Panc1 (cell line): ENCODE results near the gene POLE4. TPM values are rescaled to one million over a fixed set of nuclear protein-coding genes. Genes with fewer than 3 reads are reported as not detected.

Source experiments
- ATAC-seq: fragments of 200-7000 bp; cut with Tn5 transposase; 2 replicates; pipeline ENCODE4 v1.9.1; 2020; ENCODE audit warnings: mild to moderate bottlenecking, moderate library complexity
- BruUV-seq: library from RNA; stranded (reverse); fragments of 400-500 nt; replicated peaks from 2 replicates; lab custom pipeline; 2021; lab: Mats Ljungman, UMichigan
- CTCF ChIA-PET: fragments of 300-600 bp; sonication (Branson Sonifier 250); formaldehyde crosslinking; loops from one replicate; lab custom pipeline; 2022; ENCODE audit warnings: antibody characterized with exemption; lab: Charles Lee
- POLR2A ChIA-PET: fragments of 300-600 bp; sonication (Branson Sonifier 250); formaldehyde crosslinking; loops from one replicate; lab custom pipeline; 2022; ENCODE audit warnings: antibody characterized with exemption; lab: Charles Lee
- DNase-seq: peaks from one replicate; pipeline ENCODE4 v3.0.0-alpha.2; 2010; ENCODE audit warnings: low read depth, low spot score
- H3K27ac ChIP-seq: 2 replicates; pipeline ENCODE4 v1.5.1; 2011; ENCODE audit warnings: mild to moderate bottlenecking, low read length, inconsistent platforms
- H3K27me3 ChIP-seq: fragments of 200-500 bp; sonication (Bioruptor generic); 2 replicates; pipeline ENCODE4 v1.6.0; 2014; ENCODE audit warnings: low read length, inconsistent platforms; ENCODE audit not compliant: control insufficient read depth, insufficient read depth
- H3K36me3 ChIP-seq: fragments of 200-500 bp; sonication (Bioruptor generic); 2 replicates; pipeline ENCODE4 v1.5.1; 2014; ENCODE audit warnings: inconsistent platforms, mild to moderate bottlenecking, low read length, moderate library complexity; ENCODE audit not compliant: control insufficient read depth, insufficient read depth
- H3K4me1 ChIP-seq: 2 replicates; pipeline ENCODE4 v1.5.1; 2011; ENCODE audit warnings: inconsistent platforms, mild to moderate bottlenecking, low read length, moderate library complexity; ENCODE audit not compliant: control insufficient read depth, insufficient read depth
- H3K4me3 ChIP-seq, 2 experiments: 2 replicates each; pipeline ENCODE4 v1.5.1; 2011 to 2012; ENCODE audit warnings: low read depth in 2 of 2, low read length in 2 of 2, mild to moderate bottlenecking in 2 of 2, inconsistent platforms in 1 of 2, moderate library complexity in 1 of 2
- H3K9me3 ChIP-seq: fragments of 200-500 bp; sonication (Bioruptor generic); 2 replicates; pipeline ENCODE4 v1.5.1; 2014; ENCODE audit warnings: low read depth, mild to moderate bottlenecking, inconsistent platforms, low read length, moderate library complexity; ENCODE audit not compliant: control insufficient read depth, insufficient read depth
- POLR2AphosphoS5 ChIP-seq: IDR thresholded peaks from 2 replicates; pipeline ENCODE4 v1.6.1; 2012; ENCODE audit warnings: mild to moderate bottlenecking, low read depth, low read length, moderate library complexity
- SIN3A ChIP-seq: IDR thresholded peaks from 2 replicates; pipeline ENCODE4 v1.6.1; 2012; ENCODE audit warnings: low read depth, mild to moderate bottlenecking, low read length, moderate library complexity, borderline replicate concordance; ENCODE audit not compliant: insufficient read depth
- TCF7L2 ChIP-seq: IDR thresholded peaks from 2 replicates; pipeline ENCODE4 v1.6.1; 2011; ENCODE audit warnings: mild to moderate bottlenecking, low read depth, low read length, inconsistent platforms
- in situ Hi-C: cut with HindIII; loops from 2 replicates; pipeline ENCODE4 v1.10.0; 2016; ENCODE audit warnings: low sequenced_read_pairs, low pct_unique_long_range_greater_than_20kb
- intact Hi-C: fragments of 100-400 bp; cut with micrococcal nuclease; formaldehyde crosslinking; loops from one replicate; pipeline ENCODE4 v1.10.0; 2022; ENCODE audit not compliant: unreplicated experiment
- total RNA-seq: library from RNA; stranded (reverse); gene quantifications from one replicate; pipeline ENCODE4 v1.2.1, GENCODE V29; 2021; ENCODE audit not compliant: unreplicated experiment
- TF ChIP-seq, protein P1 (sequence below), 2 experiments: IDR thresholded peaks; 2 replicates each; pipeline ENCODE4 v1.6.1; 2011 to 2012; ENCODE audit warnings: low read depth in 2 of 2, control low read depth in 1 of 2, low read length in 1 of 2, mild to moderate bottlenecking in 1 of 2, moderate library complexity in 1 of 2; ENCODE audit not compliant: insufficient read depth in 1 of 2
- TF ChIP-seq, protein P2 (sequence below): fragments of 450-650 bp; IDR thresholded peaks from 2 replicates; pipeline ENCODE4 v1.5.1; 2017; ENCODE audit warnings: mild to moderate bottlenecking

Gene POLE4
- total RNA-seq, 1 experiment from 2014 or later: 103 TPM

DNA sequence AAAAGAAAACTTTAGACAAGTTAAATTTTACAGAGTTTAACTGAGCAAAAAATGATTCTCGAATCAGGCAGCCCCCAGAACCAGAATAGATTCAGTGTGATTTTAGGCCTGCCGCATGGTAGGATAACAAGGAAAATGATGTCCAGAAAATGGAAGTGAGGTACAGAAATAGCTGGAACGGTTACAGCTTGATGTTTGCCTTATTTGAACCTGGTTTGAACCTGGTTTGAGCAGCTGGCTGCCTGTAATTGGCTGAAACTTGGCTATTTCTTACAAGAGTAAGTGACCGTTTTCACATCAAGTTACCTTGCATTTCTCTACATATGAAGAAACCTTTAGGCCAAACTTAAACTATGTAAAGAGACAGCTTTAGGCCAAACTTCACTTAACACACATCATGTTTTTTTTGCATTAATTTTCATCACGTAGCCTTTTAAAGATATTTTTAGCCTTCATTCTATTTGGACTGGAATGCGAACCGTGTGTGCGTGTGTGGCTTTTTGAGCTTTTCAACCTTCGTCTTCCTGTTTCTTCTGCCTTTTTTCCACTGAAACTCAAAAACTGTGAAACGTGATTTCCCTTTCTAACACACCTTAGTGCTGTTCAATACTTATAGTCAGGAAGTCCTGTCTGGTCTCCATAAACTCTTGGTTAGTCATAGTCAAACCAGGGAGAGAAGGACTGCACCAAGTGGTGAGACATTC is 4.5 kb upstream of the POLE4 start:
- DNase-seq (no peak), ATAC-seq (no peak)
- ChIA-PET POLR2A (interaction anchor here (0.7 kb wide), 1 partner anchor 582 kb away, joined by 3 read pairs; no protein-coding TSS in a partner anchor), CTCF (interaction anchor here (0.7 kb wide), 1 partner anchor 11 kb away, joined by 3 read pairs; no protein-coding TSS in a partner anchor)
- peaks cover 3% of the 10 kb centered on the region for H3K4me1 ChIP-seq
- no peaks in the 10 kb centered on the region for H3K27me3 ChIP-seq
- H3K27ac ChIP-seq: no peak overlapping the region
- H3K36me3 ChIP-seq: no peaks in the 10 kb centered on the region
- no peaks in the 10 kb centered on the region for H3K9me3 ChIP-seq
- in situ Hi-C loops (no loop called here), intact Hi-C loops (no loop called here)
- no TSS peak for BruUV-seq
- no peak overlapping the region for H3K4me3 ChIP-seq
- TF ChIP-seq, protein P1, sequence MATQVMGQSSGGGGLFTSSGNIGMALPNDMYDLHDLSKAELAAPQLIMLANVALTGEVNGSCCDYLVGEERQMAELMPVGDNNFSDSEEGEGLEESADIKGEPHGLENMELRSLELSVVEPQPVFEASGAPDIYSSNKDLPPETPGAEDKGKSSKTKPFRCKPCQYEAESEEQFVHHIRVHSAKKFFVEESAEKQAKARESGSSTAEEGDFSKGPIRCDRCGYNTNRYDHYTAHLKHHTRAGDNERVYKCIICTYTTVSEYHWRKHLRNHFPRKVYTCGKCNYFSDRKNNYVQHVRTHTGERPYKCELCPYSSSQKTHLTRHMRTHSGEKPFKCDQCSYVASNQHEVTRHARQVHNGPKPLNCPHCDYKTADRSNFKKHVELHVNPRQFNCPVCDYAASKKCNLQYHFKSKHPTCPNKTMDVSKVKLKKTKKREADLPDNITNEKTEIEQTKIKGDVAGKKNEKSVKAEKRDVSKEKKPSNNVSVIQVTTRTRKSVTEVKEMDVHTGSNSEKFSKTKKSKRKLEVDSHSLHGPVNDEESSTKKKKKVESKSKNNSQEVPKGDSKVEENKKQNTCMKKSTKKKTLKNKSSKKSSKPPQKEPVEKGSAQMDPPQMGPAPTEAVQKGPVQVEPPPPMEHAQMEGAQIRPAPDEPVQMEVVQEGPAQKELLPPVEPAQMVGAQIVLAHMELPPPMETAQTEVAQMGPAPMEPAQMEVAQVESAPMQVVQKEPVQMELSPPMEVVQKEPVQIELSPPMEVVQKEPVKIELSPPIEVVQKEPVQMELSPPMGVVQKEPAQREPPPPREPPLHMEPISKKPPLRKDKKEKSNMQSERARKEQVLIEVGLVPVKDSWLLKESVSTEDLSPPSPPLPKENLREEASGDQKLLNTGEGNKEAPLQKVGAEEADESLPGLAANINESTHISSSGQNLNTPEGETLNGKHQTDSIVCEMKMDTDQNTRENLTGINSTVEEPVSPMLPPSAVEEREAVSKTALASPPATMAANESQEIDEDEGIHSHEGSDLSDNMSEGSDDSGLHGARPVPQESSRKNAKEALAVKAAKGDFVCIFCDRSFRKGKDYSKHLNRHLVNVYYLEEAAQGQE (IDR thresholded peaks at IDR 0.05; ENCODE audit: insufficient read depth in 1 of 2, low read depth in 2 of 2, low read length in 1 of 2): no peak
- TF ChIP-seq TCF7L2: no peak
- TF ChIP-seq SIN3A: no peak
- no peak for TF ChIP-seq POLR2AphosphoS5
- TF ChIP-seq, protein P2, sequence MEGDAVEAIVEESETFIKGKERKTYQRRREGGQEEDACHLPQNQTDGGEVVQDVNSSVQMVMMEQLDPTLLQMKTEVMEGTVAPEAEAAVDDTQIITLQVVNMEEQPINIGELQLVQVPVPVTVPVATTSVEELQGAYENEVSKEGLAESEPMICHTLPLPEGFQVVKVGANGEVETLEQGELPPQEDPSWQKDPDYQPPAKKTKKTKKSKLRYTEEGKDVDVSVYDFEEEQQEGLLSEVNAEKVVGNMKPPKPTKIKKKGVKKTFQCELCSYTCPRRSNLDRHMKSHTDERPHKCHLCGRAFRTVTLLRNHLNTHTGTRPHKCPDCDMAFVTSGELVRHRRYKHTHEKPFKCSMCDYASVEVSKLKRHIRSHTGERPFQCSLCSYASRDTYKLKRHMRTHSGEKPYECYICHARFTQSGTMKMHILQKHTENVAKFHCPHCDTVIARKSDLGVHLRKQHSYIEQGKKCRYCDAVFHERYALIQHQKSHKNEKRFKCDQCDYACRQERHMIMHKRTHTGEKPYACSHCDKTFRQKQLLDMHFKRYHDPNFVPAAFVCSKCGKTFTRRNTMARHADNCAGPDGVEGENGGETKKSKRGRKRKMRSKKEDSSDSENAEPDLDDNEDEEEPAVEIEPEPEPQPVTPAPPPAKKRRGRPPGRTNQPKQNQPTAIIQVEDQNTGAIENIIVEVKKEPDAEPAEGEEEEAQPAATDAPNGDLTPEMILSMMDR: no peak

DNA sequence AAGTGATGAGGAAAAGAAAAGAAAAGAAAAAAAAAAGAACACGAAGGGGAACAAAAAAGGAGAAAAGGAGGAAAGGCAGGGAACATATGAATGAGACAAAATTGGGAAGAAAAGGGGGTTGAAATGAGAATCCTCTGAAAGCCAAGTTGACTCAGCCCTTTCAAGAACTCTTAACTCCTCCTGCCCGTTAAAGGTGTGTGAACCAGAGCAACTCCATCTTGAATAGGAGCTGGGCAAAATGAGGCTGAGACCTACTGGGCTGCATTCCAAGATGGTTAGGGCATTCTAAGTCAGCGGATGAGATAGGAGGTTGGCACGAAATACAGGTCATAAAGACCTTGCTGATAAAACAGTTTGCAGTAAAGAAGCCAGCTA is 4.0 kb upstream of the POLE4 start:
- ATAC-seq (no peak), DNase-seq (no peak)
- in situ Hi-C loops: no loop called here
- ChIA-PET POLR2A (no interaction called here), CTCF (no interaction called here)
- Histone ChIP-seq H3K4me3 (no peak overlapping the region), H3K36me3 (no peaks in the 10 kb centered on the region), H3K4me1 (peaks cover 6% of the 10 kb centered on the region), H3K27ac (no peak overlapping the region), H3K27me3 (no peaks in the 10 kb centered on the region), H3K9me3 (no peaks in the 10 kb centered on the region)
- BruUV-seq: no TSS peak
- intact Hi-C loops: no loop called here
- no peak for TF ChIP-seq TCF7L2
- TF ChIP-seq, protein P1 (IDR thresholded peaks at IDR 0.05; ENCODE audit: insufficient read depth in 1 of 2, low read depth in 2 of 2, low read length in 1 of 2): no peak
- TF ChIP-seq, protein P2: no peak
- no peak for TF ChIP-seq POLR2AphosphoS5
- no peak for TF ChIP-seq SIN3A
